Astrocyte (in vitro differentiated cells and primary cell): ENCODE measurements around the gene CDHR2. TPM values are rescaled to one million over a fixed set of nuclear protein-coding genes. Genes with fewer than 3 reads are reported as not detected.

Experiments
- DNase-seq: peaks from one replicate; pipeline ENCODE4 v3.0.0-alpha.2; 2010; ENCODE audit warnings: low read depth
- FAIRE-seq: peaks from 2 replicates; lab custom pipeline; 2011; peaks lifted over from hg19 to GRCh38; lab: Jason Lieb, UNC
- H2AFZ ChIP-seq: 2 replicates; pipeline ENCODE4 v1.6.0; 2012; ENCODE audit warnings: low read depth, low read length, inconsistent platforms
- H3K27ac ChIP-seq: 2 replicates; pipeline ENCODE4 v1.5.1; 2011; ENCODE audit warnings: low read depth, low read length, inconsistent platforms
- H3K27me3 ChIP-seq: 2 replicates; pipeline ENCODE4 v1.6.0; 2011; ENCODE audit warnings: low read length, inconsistent platforms; ENCODE audit not compliant: insufficient read depth
- H3K36me3 ChIP-seq: 2 replicates; pipeline ENCODE4 v1.5.1; 2011; ENCODE audit warnings: low read length, inconsistent platforms; ENCODE audit not compliant: insufficient read depth
- H3K4me1 ChIP-seq: 2 replicates; pipeline ENCODE4 v1.5.1; 2011; ENCODE audit warnings: low read length, inconsistent platforms; ENCODE audit not compliant: insufficient read depth
- H3K4me2 ChIP-seq: 2 replicates; pipeline ENCODE4 v1.6.0; 2012; ENCODE audit warnings: low read length, inconsistent platforms
- H3K4me3 ChIP-seq: 2 replicates; pipeline ENCODE4 v1.5.1; 2011; ENCODE audit warnings: low read depth, mild to moderate bottlenecking, low read length, inconsistent platforms; ENCODE audit not compliant: insufficient read depth
- H3K79me2 ChIP-seq: 2 replicates; pipeline ENCODE4 v1.6.0; 2012; ENCODE audit warnings: mild to moderate bottlenecking, low read length, inconsistent platforms; ENCODE audit not compliant: insufficient read depth
- H3K9ac ChIP-seq: 2 replicates; pipeline ENCODE4 v1.6.0; 2012; ENCODE audit warnings: mild to moderate bottlenecking, low read length, inconsistent platforms
- H3K9me3 ChIP-seq: 2 replicates; pipeline ENCODE4 v1.5.1; 2012; ENCODE audit warnings: low read depth, mild to moderate bottlenecking, low read length, inconsistent platforms; ENCODE audit not compliant: insufficient read depth
- H4K20me1 ChIP-seq: 2 replicates; pipeline ENCODE4 v1.6.0; 2012; ENCODE audit warnings: low read length, inconsistent platforms; ENCODE audit not compliant: insufficient read depth
- H3K27ac Mint-ChIP-seq: one replicate; pipeline ENCODE4 v1.8.0; 2021; ENCODE audit warnings: mild to moderate bottlenecking, mixed read lengths; ENCODE audit not compliant: unreplicated experiment
- H3K27me3 Mint-ChIP-seq: one replicate; pipeline ENCODE4 v1.8.0; 2021; ENCODE audit warnings: low read depth, mixed read lengths; ENCODE audit not compliant: unreplicated experiment
- H3K36me3 Mint-ChIP-seq: one replicate; pipeline ENCODE4 v1.8.0; 2021; ENCODE audit warnings: low read depth, mixed read lengths; ENCODE audit not compliant: unreplicated experiment
- H3K4me1 Mint-ChIP-seq: one replicate; pipeline ENCODE4 v1.8.0; 2021; ENCODE audit warnings: low read depth, mixed read lengths; ENCODE audit not compliant: unreplicated experiment
- H3K4me3 Mint-ChIP-seq: one replicate; pipeline ENCODE4 v1.8.0; 2021; ENCODE audit warnings: mild to moderate bottlenecking, moderate library complexity, mixed read lengths; ENCODE audit not compliant: unreplicated experiment
- H3K9me3 Mint-ChIP-seq: one replicate; pipeline ENCODE4 v1.8.0; 2021; ENCODE audit warnings: mild to moderate bottlenecking, mixed read lengths; ENCODE audit not compliant: unreplicated experiment
- EZH2 ChIP-seq: IDR thresholded peaks from 2 replicates; pipeline ENCODE4 v1.6.1; 2012; ENCODE audit warnings: mild to moderate bottlenecking, low read length, inconsistent platforms; ENCODE audit not compliant: insufficient read depth
- total RNA-seq: library from RNA; stranded (reverse); gene quantifications from 2 replicates; pipeline ENCODE4 v1.2.1, GENCODE V29; 2021
- TF ChIP-seq, protein P1 (sequence below): IDR thresholded peaks from 2 replicates; pipeline ENCODE4 v1.5.1; 2011; ENCODE audit warnings: low read depth, mild to moderate bottlenecking, inconsistent platforms, low read length, moderate library complexity; ENCODE audit not compliant: insufficient read depth

Gene CDHR2
- total RNA-seq, 1 donor from 2014 or later = 0.43 TPM

DNA sequence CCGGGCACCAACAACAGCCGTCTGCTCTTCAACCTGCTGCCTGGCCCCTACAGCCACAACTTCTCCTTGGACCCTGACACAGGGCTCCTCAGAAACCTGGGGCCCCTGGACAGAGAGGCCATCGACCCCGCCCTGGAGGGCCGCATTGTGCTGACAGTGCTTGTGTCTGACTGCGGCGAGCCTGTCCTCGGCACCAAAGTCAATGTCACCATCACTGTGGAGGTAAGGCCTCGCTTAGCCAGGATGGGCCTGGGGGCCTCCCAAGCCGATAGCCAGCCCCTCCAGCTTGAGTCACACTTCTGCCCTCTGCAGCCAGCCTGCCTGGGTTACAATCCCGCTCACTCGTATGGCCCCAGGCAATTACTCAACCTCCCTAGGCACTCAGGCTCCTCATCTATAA is 32.2 kb downstream of the CDHR2 start:
- H2AFZ ChIP-seq = no peak overlapping the region
- H3K27me3 ChIP-seq = no peaks in the 10 kb centered on the region
- FAIRE-seq = no peak
- no peaks in the 10 kb centered on the region for H4K20me1 ChIP-seq
- H3K9me3 Mint-ChIP-seq = peaks cover 5% of the 10 kb centered on the region
- no peaks in the 10 kb centered on the region for H3K79me2 ChIP-seq
- no peak overlapping the region for H3K4me3 ChIP-seq
- peaks cover 21% of the 10 kb centered on the region for H3K27me3 Mint-ChIP-seq
- H3K9ac ChIP-seq = no peak overlapping the region
- H3K4me2 ChIP-seq = no peak overlapping the region
- H3K4me1 Mint-ChIP-seq = no peaks in the 10 kb centered on the region
- no peak overlapping the region for H3K27ac ChIP-seq
- H3K36me3 ChIP-seq = no peaks in the 10 kb centered on the region
- peaks cover 5% of the 10 kb centered on the region for H3K9me3 ChIP-seq
- no peak for TF ChIP-seq EZH2
- TF ChIP-seq, protein P1, sequence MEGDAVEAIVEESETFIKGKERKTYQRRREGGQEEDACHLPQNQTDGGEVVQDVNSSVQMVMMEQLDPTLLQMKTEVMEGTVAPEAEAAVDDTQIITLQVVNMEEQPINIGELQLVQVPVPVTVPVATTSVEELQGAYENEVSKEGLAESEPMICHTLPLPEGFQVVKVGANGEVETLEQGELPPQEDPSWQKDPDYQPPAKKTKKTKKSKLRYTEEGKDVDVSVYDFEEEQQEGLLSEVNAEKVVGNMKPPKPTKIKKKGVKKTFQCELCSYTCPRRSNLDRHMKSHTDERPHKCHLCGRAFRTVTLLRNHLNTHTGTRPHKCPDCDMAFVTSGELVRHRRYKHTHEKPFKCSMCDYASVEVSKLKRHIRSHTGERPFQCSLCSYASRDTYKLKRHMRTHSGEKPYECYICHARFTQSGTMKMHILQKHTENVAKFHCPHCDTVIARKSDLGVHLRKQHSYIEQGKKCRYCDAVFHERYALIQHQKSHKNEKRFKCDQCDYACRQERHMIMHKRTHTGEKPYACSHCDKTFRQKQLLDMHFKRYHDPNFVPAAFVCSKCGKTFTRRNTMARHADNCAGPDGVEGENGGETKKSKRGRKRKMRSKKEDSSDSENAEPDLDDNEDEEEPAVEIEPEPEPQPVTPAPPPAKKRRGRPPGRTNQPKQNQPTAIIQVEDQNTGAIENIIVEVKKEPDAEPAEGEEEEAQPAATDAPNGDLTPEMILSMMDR = no peak
- no peak overlapping the region for H3K4me3 Mint-ChIP-seq
- H3K36me3 Mint-ChIP-seq = no peaks in the 10 kb centered on the region
- H3K27ac Mint-ChIP-seq = no peak overlapping the region
- H3K4me1 ChIP-seq = no peaks in the 10 kb centered on the region
- DNase-seq = no peak

DNA sequence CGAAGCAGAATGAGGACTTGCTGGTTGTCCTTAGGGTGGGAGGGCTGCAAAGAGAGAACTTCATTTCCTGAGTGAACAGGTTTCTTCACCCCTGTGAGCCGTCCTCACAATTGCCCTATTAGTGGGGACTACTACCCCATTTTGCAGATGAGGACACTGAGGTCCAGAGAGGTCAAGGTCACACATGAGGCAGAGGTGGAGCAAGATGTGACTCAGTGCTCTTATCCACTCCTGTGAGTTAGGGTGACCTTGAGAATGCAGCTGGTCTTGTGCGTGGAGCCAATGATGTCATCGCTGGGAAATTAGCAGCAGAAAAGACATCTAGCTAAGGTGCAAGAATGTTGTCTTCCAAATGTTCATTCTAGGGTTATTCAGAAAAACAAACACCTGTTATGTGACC is 33.9 kb downstream of the CDHR2 start:
- H3K79me2 ChIP-seq = no peaks in the 10 kb centered on the region
- no peak overlapping the region for H3K27ac ChIP-seq
- TF ChIP-seq EZH2 = no peak
- TF ChIP-seq, protein P1 = no peak
- no peak overlapping the region for H3K27ac Mint-ChIP-seq
- H3K4me1 Mint-ChIP-seq = no peaks in the 10 kb centered on the region
- no peaks in the 10 kb centered on the region for H4K20me1 ChIP-seq
- no peaks in the 10 kb centered on the region for H3K36me3 Mint-ChIP-seq
- H3K36me3 ChIP-seq = no peaks in the 10 kb centered on the region
- H3K4me1 ChIP-seq = no peaks in the 10 kb centered on the region
- H3K27me3 Mint-ChIP-seq = peaks cover 22% of the 10 kb centered on the region
- FAIRE-seq = no peak
- H3K4me2 ChIP-seq = no peak overlapping the region
- no peak overlapping the region for H3K4me3 Mint-ChIP-seq
- no peak overlapping the region for H3K4me3 ChIP-seq
- no peaks in the 10 kb centered on the region for H3K27me3 ChIP-seq
- H2AFZ ChIP-seq = no peak overlapping the region
- peaks cover 5% of the 10 kb centered on the region for H3K9me3 ChIP-seq
- peaks cover 8% of the 10 kb centered on the region for H3K9me3 Mint-ChIP-seq
- H3K9ac ChIP-seq = no peak overlapping the region
- no peak for DNase-seq

DNA sequence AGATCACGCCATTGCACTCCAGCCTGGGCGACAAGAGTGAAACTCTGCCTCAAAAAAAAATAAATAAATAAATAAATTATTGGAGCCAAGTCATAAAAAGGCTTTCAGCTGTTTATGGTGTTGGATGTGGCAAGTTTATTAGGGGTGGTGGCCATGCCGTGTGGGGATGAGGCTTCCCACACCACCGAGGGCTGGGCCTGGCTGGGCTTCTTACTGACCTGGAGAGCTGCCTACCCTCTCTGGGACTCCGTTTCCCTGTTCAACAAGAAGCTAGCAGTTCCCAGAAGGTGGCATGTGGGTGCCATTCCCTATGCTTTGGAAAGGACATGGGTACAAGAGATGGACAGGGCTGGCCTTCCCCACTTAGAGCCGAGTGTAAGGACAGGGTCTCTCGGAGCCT is 38.3 kb downstream of the CDHR2 start:
- Histone ChIP-seq H4K20me1 (no peaks in the 10 kb centered on the region), H3K27ac (no peak overlapping the region), H3K36me3 (no peaks in the 10 kb centered on the region), H3K9ac (no peak overlapping the region), H3K4me3 (no peak overlapping the region), H3K79me2 (no peaks in the 10 kb centered on the region), H3K4me1 (no peaks in the 10 kb centered on the region), H3K27me3 (no peaks in the 10 kb centered on the region), H3K9me3 (peaks cover 8% of the 10 kb centered on the region), H2AFZ (no peak overlapping the region), H3K4me2 (no peak overlapping the region)
- H3K9me3 Mint-ChIP-seq = peaks cover 15% of the 10 kb centered on the region
- no peak overlapping the region for H3K27ac Mint-ChIP-seq
- H3K4me1 Mint-ChIP-seq = no peaks in the 10 kb centered on the region
- TF ChIP-seq EZH2 = no peak
- TF ChIP-seq, protein P1 = no peak
- FAIRE-seq (no peak), DNase-seq (no peak)
- no peak overlapping the region for H3K4me3 Mint-ChIP-seq
- peaks cover 29% of the 10 kb centered on the region for H3K27me3 Mint-ChIP-seq
- H3K36me3 Mint-ChIP-seq = no peaks in the 10 kb centered on the region
